ENCODE measurements around the gene LRRK1. TPM values are rescaled to one million over a fixed set of nuclear protein-coding genes. Genes with fewer than 3 reads are reported as not detected.

The LRRK1 gene
- total RNA-seq, 1 donor from 2014 or later: 4.8 TPM

GRCh38 chr15:100966997-100967396, 47.8 kb downstream of the LRRK1 start:
- DNase-seq (ENCODE audit: low spot score): no peak
- H3K27ac Mint-ChIP-seq (ENCODE audit: unreplicated experiment): no peak overlapping the region
- H3K9me3 Mint-ChIP-seq (ENCODE audit: unreplicated experiment): no peaks in the 10 kb centered on the region
- H3K36me3 Mint-ChIP-seq (ENCODE audit: low read depth, unreplicated experiment): no peaks in the 10 kb centered on the region
- H3K27me3 Mint-ChIP-seq (ENCODE audit: unreplicated experiment): peaks cover 3% of the 10 kb centered on the region
- H3K4me1 Mint-ChIP-seq (ENCODE audit: unreplicated experiment): no peaks in the 10 kb centered on the region
- H3K4me3 Mint-ChIP-seq (ENCODE audit: unreplicated experiment): no peak overlapping the region
- TF ChIP-seq CTCF (IDR thresholded peaks at IDR 0.05; ENCODE audit: unreplicated experiment): no peak

GRCh38 chr15:100968050-100968966, 49.2 kb downstream of the LRRK1 start:
- no peaks in the 10 kb centered on the region for H3K4me1 Mint-ChIP-seq (ENCODE audit: unreplicated experiment)
- no peaks in the 10 kb centered on the region for H3K36me3 Mint-ChIP-seq (ENCODE audit: low read depth, unreplicated experiment)
- H3K9me3 Mint-ChIP-seq (ENCODE audit: unreplicated experiment): no peaks in the 10 kb centered on the region
- TF ChIP-seq CTCF (IDR thresholded peaks at IDR 0.05; ENCODE audit: unreplicated experiment): no peak
- no peak for DNase-seq (ENCODE audit: low spot score)
- no peak overlapping the region for H3K4me3 Mint-ChIP-seq (ENCODE audit: unreplicated experiment)
- H3K27ac Mint-ChIP-seq (ENCODE audit: unreplicated experiment): no peak overlapping the region
- H3K27me3 Mint-ChIP-seq (ENCODE audit: unreplicated experiment): peaks cover 5% of the 10 kb centered on the region

- Mint-ChIP-seq H3K27me3 (ENCODE audit: unreplicated experiment) (peaks cover 9% of the 10 kb centered on the region), H3K27ac (ENCODE audit: unreplicated experiment) (no peak overlapping the region), H3K4me3 (ENCODE audit: unreplicated experiment) (peak overlapping the region; percentile 74), H3K36me3 (ENCODE audit: low read depth, unreplicated experiment) (no peaks in the 10 kb centered on the region), H3K4me1 (ENCODE audit: unreplicated experiment) (no peaks in the 10 kb centered on the region), H3K9me3 (ENCODE audit: unreplicated experiment) (no peaks in the 10 kb centered on the region)
- no peak for DNase-seq (ENCODE audit: low spot score)
- no peak for TF ChIP-seq CTCF (IDR thresholded peaks at IDR 0.05; ENCODE audit: unreplicated experiment)
Observed at GRCh38 chr15:100972975-100973350, 53.8 kb downstream of the LRRK1 start.

- no peak for TF ChIP-seq CTCF (IDR thresholded peaks at IDR 0.05; ENCODE audit: unreplicated experiment)
- Mint-ChIP-seq H3K4me3 (ENCODE audit: unreplicated experiment) (no peak overlapping the region), H3K27me3 (ENCODE audit: unreplicated experiment) (peaks cover 9% of the 10 kb centered on the region), H3K36me3 (ENCODE audit: low read depth, unreplicated experiment) (no peaks in the 10 kb centered on the region), H3K4me1 (ENCODE audit: unreplicated experiment) (no peaks in the 10 kb centered on the region), H3K27ac (ENCODE audit: unreplicated experiment) (no peak overlapping the region), H3K9me3 (ENCODE audit: unreplicated experiment) (no peaks in the 10 kb centered on the region)
- peak; percentile 35 for DNase-seq (ENCODE audit: low spot score)
Observed at GRCh38 chr15:100973351-100974111, 54.4 kb downstream of the LRRK1 start.

- no peak overlapping the region for H3K4me3 Mint-ChIP-seq (ENCODE audit: unreplicated experiment)
- H3K27me3 Mint-ChIP-seq (ENCODE audit: unreplicated experiment): peaks cover 9% of the 10 kb centered on the region
- no peaks in the 10 kb centered on the region for H3K9me3 Mint-ChIP-seq (ENCODE audit: unreplicated experiment)
- no peaks in the 10 kb centered on the region for H3K36me3 Mint-ChIP-seq (ENCODE audit: low read depth, unreplicated experiment)
- no peak overlapping the region for H3K27ac Mint-ChIP-seq (ENCODE audit: unreplicated experiment)
- TF ChIP-seq CTCF (IDR thresholded peaks at IDR 0.05; ENCODE audit: unreplicated experiment): no peak
- no peak for DNase-seq (ENCODE audit: low spot score)
- no peaks in the 10 kb centered on the region for H3K4me1 Mint-ChIP-seq (ENCODE audit: unreplicated experiment)
Observed at GRCh38 chr15:100975043-100975442, 55.9 kb downstream of the LRRK1 start.

All from endothelial cell (in vitro differentiated cells).